Measurements from ENCODE around the gene IL31.

Gene IL31

DNA sequence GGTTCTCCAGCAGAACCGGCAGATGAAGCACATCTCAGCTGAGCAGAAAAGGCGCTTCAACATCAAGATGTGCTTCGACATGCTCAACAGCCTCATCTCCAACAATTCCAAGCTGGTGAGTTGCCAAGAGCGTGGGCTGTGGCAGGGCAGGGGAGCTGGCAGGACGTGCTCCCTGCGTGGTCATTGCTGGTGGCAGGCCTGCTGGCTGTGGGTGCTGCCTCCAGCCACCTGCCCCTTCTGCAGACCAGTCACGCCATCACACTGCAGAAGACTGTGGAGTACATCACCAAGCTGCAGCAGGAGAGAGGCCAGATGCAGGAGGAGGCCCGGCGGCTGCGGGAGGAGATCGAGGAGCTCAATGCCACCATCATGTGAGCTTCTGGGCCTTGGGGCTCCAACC, 35.8 kb downstream of the IL31 start:
- TF ChIP-seq, protein P1, sequence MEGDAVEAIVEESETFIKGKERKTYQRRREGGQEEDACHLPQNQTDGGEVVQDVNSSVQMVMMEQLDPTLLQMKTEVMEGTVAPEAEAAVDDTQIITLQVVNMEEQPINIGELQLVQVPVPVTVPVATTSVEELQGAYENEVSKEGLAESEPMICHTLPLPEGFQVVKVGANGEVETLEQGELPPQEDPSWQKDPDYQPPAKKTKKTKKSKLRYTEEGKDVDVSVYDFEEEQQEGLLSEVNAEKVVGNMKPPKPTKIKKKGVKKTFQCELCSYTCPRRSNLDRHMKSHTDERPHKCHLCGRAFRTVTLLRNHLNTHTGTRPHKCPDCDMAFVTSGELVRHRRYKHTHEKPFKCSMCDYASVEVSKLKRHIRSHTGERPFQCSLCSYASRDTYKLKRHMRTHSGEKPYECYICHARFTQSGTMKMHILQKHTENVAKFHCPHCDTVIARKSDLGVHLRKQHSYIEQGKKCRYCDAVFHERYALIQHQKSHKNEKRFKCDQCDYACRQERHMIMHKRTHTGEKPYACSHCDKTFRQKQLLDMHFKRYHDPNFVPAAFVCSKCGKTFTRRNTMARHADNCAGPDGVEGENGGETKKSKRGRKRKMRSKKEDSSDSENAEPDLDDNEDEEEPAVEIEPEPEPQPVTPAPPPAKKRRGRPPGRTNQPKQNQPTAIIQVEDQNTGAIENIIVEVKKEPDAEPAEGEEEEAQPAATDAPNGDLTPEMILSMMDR (IDR thresholded peaks at IDR 0.05; ENCODE audit: insufficient read depth, missing control alignments): no peak
- no peak for FAIRE-seq

DNA sequence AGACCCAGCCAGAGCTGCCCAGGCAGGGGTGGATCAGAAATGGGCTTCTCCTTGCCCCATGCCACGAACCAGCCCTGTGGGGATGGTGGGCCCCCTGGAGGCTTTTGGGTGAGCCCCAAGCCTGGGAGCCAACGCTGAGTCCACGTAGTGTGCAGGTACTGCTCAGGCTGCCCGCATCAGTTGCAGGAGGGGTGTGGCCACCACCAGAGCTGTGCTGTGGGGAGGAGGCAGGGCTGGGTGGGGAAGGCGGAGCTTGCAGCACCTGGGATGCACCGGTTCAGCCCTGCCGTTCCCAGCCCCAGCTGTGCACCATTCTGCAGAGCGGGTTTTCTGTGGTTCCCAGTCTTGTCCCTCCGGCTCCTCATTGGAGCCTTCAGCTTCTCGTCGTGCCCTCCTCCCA, 36.3 kb downstream of the IL31 start:
- TF ChIP-seq, protein P1 (IDR thresholded peaks at IDR 0.05; ENCODE audit: insufficient read depth, missing control alignments): no peak
- no peak for FAIRE-seq
- DNase-seq (ENCODE audit: insufficient read length, low spot score): no peak

More for the DNA sequence above, 35.8 kb downstream of the IL31 start:
- DNase-seq (ENCODE audit: insufficient read length, low spot score): no peak

DNA sequence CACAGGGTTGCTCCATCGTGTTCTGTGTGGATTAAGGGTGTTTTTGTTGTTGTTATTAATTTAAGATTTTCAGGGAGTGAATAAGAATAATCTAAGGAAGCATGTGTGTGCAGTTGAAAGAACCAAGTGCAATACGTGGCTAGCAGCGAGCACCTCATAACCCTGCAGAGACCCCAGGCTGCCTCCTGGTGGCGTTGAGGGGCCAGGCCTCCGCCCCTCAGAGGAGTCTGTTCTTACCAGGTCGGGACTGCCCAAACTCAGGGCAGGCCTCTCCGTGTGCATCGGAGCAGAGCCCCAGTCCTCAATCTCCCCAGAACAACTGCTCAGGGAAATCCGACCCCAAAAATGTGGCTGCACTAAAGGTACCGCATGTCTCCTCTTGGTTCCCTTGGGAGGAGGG, 36.8 kb downstream of the IL31 start:
- no peak for DNase-seq (ENCODE audit: insufficient read length, low spot score)
- TF ChIP-seq, protein P1 (IDR thresholded peaks at IDR 0.05; ENCODE audit: insufficient read depth, missing control alignments): no peak
- FAIRE-seq: no peak

DNA sequence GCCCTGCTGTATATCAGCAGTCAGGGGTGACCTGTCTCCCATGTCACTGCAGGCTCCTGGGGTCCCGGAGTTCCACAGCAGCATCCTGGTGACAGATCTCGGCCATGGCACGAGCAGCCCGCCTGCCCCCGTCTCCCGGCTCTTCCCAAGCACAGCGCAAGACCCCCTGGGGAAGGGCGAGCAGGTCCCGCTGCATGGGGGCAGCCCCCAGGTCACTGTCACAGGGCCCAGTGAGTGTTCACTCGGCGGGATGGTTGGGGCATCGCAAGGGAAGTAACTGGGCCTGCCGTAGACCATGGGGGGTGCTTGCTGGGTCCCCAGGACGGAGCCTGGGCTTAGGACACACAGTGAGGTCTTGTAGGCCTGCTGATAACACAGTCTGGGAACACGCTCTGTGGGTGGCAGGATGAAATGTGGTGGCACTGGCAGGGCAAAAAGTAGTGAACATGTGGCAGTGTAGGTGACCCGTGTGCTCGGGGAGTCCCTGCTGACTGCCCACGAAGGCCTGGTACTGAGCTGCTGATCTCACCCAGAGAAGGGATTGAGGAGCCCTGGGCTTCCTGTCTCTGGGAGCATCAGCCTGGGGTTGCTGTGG, 38.5 kb downstream of the IL31 start:
- DNase-seq (ENCODE audit: insufficient read length, low spot score) (no peak), FAIRE-seq (no peak)
- TF ChIP-seq, protein P1 (IDR thresholded peaks at IDR 0.05; ENCODE audit: insufficient read depth, missing control alignments): no peak

DNA sequence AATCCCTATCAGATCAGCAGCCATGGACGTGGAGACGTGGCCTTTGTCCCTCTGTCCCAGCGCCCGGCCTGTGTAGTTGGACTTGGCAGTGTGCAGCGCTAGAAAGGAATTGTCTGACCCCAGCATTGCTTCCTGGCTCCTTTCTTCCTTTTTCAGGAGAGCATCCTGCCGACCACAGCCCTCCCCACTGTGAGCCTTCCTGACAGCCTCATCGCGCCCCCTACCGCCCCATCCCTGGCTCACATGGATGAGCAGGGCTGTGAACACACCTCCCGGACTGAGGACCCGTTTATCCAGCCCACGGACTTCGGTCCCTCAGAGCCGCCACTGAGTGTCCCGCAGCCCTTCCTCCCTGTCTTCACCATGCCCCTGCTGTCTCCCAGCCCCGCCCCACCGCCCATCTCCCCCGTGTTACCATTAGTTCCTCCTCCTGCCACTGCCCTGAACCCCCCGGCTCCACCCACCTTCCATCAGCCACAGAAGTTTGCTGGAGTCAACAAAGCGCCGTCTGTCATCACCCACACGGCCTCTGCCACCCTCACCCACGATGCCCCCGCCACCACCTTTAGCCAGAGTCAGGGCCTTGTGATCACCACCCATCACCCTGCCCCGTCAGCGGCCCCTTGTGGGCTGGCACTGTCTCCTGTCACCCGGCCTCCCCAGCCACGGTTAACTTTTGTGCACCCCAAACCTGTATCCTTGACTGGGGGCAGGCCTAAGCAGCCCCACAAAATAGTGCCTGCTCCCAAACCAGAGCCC, 40.6 kb downstream of the IL31 start:
- TF ChIP-seq, protein P1 (IDR thresholded peaks at IDR 0.05; ENCODE audit: insufficient read depth, missing control alignments): no peak
- FAIRE-seq: no peak

DNA sequence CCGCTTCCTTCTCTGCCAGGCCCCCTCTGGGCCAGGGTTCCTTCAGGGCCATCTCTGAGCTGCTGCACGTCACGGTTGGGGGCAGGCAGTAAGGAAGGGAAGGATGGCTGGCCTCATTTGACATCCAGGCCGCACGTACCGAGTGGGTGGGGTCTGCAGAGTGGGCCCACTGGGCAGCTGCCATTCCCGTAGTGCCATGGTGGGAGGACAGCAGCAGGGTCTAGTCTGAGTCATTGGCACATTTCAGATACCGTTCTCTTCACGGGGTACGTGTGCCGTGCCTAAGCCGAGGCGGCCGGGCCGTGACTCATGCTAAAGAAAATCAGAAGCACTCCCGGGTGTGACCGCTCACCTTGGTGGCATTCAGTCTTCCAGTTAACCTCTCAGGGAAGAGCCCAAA, 43.9 kb downstream of the IL31 start:
- DNase-seq (ENCODE audit: insufficient read length, low spot score): no peak
- no peak for FAIRE-seq
- TF ChIP-seq, protein P1 (IDR thresholded peaks at IDR 0.05; ENCODE audit: insufficient read depth, missing control alignments): no peak

More for the DNA sequence above, 40.6 kb downstream of the IL31 start:
- DNase-seq (ENCODE audit: insufficient read length, low spot score): no peak

DNA sequence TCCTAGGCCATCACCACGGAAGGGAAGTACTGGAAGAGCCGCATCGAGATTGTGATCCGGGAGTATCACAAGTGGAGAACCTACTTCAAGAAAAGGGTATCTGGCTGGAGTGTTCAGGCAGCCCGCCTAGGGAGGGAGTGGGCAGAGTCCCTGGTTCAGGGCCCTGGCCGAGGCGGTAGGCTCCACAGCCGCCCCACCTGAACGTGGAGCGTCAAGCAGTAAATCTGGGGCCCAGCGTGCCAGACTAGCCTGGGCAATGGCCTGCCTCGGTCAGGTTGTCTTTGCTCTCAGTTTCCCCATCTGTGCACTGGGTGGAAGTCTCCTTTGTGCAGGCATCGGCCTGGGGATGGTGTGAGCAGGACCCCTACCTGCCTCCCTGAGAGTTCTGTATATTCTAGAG, 44.9 kb downstream of the IL31 start:
- no peak for FAIRE-seq
- TF ChIP-seq, protein P1 (IDR thresholded peaks at IDR 0.05; ENCODE audit: insufficient read depth, missing control alignments): no peak

More for the DNA sequence above, 44.9 kb downstream of the IL31 start:
- no peak for DNase-seq (ENCODE audit: insufficient read length, low spot score)
